ENCODE measurements around the gene OPCML.

The OPCML gene

DNA sequence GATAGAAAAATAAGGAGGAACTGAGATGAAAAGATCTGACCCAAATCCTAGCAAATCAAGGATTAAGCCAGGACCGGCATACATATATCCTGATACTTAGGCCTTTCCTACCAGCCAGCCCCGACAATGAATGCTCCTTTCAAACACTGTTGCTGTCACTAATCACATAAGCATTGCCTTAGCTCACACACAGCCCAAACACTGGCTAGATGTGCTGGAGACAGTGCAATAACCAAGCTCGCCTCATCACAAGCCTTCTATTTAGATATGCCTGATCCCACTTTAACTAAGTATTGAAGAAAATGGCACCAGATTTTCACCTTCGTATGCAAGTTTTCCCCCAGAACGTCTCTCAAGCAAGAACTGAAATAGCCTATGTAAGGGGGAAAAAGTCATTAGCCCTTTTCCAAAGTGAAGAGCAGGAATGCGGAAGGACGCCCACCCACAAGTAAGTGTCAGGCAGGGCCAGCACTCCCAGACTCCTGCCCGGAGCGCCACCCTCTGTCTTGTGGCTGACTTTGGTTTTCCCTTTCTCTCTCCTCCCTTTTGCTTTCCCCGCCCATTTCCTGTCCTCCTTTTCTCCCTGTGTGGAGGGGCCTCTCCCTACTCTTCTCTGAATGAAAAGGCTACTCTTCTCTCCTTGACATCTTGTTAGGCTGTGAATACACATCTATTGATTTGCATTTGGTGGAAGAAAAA lies 8.9 kb upstream of the OPCML start:
- no peak for DNase-seq (ENCODE audit: low read depth, low spot score)

DNA sequence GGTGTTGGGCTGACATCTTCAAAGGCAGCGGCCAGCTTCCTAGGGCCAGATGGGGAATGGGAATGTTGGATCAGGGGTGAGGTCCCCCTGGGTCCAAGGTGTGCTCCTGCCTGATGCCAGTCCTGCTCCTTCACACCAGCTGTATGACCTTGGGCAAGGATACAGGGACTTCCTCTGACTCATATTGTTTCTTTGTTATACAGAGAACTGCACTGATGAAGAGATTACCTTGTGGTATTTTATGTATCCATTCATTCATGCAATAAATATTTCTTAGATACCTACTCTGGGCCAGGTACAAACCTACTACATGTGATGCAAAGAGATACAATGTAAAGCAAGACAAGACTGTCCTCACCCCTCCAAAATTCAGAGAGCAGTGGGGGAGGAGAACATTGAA lies 3.9 kb upstream of the OPCML start:
- no peak for DNase-seq (ENCODE audit: low read depth, low spot score)

DNA sequence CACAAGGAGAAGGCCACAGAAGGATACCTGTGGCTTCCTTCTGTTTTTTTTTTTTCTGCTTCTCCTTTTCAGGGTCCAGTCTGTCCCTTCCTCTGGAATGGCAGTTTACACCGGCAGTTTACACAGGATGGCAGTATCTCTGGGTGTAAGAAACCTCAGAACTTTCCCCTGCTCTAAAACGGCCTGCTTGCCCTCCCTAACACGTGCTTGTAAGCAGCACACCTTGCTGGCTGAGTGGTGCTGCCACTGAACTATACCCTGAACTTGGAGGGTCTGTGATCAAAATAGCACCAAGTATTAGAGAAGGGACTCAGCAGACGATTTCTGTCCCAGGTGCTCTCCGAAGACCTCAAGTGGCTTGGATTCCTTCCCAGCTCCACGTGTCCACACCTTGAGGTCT lies 904 bp upstream of the OPCML start:
- no peak for DNase-seq (ENCODE audit: low read depth, low spot score)

DNA sequence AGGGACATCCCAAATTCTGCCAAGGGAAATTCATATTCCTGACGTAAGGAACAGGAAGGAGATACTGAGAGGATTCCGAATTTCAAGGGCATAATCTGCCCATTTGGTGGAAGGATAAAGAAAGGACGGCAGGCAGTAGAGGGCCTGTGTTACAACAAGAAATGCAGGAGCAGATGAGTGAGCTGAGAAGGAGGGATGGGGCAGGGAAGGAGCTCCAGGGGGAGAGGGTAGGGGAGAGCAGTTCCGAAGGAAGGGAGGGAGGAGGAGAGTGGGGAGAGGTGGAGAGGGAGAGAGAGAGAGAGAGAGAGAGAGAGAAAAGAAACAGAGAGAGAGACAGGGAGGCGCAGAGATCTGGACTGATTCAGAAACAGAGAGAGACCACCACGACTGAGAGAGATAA lies 843 bp downstream of the OPCML start:
- no peak for DNase-seq (ENCODE audit: low read depth, low spot score)

DNA sequence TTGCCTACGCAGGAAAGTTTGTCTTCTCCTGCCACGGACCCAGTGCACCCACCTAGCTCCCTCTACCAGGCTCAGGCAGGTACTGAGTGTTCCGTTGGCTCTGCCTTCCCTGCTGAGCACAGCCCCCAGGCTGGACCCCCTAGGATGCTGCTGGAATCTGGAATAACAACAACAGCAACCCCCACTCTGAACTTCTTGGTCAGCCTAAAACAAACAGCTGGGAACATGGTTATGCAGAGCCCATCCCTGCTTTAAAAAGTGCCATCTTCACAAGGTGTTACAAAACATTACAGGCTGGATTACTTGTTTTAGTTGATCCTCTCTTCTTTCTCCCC lies 1.8 kb downstream of the OPCML start:
- DNase-seq (ENCODE audit: low read depth, low spot score), result no peak

DNA sequence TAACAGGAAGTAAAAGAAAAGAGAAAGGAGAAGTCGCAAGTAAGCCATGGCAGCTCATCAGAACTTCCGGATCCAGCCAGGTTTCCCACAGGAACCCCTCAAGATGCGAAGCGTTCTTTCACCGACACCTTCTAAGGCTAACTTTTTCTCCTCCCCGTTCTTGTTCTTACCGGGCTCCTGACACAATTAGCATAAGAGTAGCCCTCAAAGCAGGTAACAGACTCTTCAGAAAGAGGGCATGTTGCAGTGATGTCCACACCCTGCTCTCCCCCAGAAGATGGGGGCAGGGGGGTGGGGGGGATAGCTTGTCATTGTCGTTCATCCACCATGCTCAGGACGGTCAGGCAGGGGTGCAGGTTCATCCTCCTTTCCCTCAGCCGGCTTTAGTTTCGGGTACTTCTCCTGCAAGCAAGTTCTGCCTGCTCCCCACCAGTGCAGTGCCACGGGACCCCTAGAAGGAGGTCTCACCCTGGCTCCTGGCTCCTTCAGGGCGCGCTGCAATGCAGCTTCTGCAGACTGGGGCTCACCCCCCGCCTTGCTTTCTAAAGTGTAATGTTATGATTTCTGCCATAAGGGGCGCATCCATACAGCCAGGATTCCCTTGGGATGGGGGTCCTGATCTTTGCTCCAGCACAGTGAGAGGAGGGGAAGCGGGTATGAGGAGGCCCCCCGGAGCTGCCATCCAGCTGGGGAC lies 2.3 kb downstream of the OPCML start:
- DNase-seq (ENCODE audit: low read depth, low spot score), result no peak

DNA sequence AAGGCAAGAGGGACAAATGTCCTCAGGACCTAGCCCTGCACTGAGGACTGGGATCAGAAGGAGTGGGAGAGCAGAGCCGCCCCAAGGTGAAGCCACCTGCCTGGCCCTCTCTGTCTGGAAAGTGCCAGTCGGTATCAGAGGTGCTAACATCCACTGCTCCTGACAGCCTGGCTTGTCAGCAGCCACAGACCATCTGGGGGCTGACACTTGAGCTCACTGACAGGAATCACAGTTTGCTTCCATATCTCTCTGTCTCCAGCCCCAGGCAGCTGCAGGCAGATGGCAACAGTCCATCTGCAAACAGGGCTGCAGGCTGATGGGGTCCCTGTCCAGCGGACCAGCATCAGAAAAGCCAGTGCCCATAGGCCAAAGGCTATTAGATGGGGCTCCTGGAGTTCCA lies 5.5 kb downstream of the OPCML start:
- no peak for DNase-seq (ENCODE audit: low read depth, low spot score)

DNA sequence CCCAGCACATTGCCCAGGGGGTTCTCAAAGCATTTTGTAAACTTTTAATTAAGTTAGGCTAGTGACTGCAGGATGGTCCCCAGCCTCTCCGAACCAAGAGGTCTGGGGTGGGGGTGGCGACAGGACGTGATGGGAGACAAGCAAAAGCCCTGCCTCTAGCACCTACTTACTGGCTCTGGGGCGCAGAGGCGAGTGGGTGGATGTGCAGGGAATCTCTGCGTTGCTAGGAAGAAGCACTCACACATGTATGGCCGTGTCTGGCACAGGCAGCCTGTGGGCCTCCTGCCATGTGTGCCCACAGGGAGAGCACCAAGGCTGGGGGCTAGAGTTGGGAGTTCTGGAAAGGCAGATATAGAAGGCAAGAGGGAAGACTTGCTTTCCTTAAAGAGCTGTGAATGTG lies 6.3 kb downstream of the OPCML start:
- DNase-seq (ENCODE audit: low read depth, low spot score), result no peak

DNA sequence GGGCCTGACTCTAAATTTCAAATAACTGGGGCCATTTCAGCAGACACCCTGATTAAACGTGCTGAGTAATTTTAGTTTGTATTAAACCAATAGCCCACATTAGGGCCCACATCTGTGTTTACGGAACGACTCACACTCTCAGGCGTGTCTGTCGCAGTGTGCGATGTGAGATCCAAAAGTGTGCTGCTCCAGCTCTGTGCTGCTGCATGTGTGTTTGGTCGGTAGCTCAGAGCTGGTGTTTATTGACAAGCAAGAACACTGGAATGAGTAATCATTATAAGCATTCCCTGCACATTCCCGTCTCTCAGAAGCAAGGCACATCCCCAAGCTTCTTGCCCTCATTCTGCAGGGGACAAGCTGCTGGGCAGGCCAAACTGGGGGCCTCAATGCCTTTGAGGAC lies 7.8 kb downstream of the OPCML start:
- no peak for DNase-seq (ENCODE audit: low read depth, low spot score)

DNA sequence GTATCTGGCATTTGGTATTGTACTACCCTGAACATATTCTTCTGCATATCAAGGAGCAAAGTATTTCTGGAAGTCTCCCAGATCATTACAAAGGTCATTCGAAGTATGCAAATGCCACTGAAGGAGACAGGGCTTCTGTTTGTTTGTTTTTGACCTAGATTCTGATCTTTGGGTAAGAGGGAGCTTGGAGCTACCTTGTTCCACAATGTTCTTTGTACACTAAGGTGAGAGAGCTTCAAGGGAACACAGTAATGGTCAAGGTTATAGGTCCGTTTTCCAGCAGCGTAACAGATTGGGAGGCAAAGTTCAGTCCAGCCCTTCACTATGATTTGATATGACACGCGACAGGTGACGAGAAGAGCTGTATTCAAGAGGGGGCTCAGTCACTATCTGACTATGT lies 10.0 kb downstream of the OPCML start:
- DNase-seq (ENCODE audit: low read depth, low spot score), result no peak

DNA sequence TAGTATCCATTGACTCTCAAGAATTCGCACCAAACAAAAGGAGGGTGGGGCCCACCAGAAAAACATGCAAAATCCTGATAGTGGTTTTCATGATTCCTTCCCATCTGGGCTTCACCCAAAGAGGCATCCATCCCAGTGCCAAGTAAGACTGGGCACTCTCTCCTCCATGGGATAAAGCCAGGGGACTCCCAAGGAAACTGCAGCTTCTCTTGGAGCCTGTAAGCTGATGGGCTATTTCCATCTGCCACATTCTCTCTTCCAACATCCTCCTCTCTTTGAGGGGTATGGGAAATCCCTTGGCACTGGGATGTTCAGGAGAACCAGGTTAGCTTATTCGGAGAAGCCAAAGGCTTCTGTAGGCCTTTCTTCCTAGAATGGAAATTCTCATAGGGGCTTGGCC lies 10.8 kb downstream of the OPCML start:
- DNase-seq (ENCODE audit: low read depth, low spot score), result no peak

DNA sequence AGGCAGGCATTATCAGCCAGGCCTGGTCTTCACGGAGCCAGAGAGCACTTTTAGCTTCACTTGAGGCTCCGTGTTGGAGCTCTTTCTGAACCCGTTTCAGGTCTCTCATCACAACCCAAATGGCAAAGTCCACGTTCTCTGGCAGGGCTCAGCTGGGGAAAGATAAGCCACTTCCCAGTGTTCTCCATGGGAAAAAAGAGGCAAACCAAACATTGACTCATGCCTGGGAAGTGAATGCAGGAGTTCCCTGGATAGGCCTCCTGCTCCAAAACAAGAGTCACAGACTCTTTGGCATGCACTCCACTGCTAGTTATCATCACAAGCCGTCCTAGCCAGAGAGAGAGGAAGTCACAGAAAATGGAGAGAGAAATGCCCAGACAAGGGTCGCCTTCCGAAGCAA lies 11.6 kb downstream of the OPCML start:
- DNase-seq (ENCODE audit: low read depth, low spot score), result no peak

DNA sequence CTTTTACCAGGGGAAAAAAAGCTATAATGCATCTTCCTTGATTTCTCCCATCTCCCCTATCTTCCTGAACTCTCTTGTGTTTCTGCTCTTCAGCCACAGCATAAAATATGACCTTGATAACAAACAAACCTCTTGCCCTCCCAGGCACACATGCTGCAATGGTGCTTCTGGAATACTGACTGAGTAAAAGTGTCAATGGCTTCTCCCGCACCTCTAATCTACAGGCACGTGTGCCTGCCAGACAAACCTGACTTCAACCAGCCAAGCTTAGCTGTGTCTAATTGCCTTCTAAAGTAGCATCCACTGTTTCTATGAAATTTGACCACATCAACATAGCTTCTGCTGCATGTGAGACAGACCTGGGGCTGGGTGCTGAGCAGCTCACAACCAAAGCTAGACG lies 12.7 kb downstream of the OPCML start:
- DNase-seq (ENCODE audit: low read depth, low spot score), result no peak

DNA sequence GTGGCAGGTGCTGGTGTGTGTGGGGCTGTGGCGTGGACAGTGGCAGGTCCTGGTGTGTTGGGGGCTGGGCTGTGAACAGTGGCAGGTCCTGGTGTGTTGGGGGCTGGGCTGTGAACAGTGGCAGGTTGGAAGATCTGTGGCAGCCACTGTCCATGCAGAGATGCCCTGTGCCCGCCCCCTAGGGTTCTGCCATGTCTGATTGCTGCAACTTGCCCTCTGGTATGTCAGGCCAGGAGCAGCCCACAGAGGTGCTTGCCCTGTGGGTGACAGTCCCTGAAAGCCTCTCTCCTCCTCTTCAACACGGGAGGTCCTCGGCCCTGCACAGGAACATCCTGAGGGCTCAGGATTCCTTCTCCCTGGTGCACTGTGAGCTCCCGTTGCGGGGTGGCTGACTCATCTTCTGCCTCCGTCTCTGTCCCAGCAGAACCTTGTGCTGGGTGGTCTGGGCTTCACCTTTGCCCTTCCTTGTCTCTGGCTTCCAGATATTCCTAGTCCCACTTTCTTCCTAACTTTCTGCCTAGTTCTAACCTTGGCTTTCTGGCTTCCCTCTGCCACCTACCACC lies 13.5 kb downstream of the OPCML start:
- no peak for DNase-seq (ENCODE audit: low read depth, low spot score)

DNA sequence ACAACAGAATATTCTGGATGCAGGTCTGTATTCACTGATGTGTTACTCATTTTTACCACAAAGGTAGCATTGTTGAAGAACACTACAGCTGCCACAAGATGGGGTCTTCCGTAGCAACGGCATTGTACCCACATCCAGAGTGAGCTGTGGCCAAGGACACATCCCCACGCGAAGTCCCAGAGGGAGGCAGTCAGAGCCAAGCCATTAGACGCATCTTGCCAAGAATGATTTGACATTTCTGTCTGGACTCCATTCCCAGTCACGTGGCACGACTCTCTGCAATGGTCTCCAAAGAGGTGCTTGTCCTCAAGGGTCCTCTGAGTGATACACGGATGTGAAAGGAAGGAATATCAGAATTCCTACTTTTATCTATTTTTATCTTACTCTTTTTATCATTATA lies 15.5 kb downstream of the OPCML start:
- no peak for DNase-seq (ENCODE audit: low read depth, low spot score)

DNA sequence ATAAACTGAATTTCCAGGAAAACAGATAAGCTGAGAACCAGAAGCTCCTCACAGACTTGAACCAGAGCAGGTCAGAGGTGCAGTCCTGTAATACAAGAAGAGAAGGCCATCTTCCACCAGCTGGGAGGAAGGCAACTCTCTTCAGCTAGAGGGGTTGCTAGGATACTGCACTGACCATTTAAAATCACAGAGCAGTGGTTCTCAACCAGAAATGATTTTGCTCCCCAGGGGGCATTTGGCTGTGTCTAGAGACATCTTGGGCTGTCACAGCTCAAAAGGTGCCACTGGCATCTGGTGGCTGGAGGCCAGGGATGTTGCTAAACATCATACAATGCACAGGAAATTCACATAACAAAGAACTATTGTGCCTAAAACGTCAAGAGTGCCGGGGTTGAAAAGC lies 17.2 kb downstream of the OPCML start:
- no peak for DNase-seq (ENCODE audit: low read depth, low spot score)

DNA sequence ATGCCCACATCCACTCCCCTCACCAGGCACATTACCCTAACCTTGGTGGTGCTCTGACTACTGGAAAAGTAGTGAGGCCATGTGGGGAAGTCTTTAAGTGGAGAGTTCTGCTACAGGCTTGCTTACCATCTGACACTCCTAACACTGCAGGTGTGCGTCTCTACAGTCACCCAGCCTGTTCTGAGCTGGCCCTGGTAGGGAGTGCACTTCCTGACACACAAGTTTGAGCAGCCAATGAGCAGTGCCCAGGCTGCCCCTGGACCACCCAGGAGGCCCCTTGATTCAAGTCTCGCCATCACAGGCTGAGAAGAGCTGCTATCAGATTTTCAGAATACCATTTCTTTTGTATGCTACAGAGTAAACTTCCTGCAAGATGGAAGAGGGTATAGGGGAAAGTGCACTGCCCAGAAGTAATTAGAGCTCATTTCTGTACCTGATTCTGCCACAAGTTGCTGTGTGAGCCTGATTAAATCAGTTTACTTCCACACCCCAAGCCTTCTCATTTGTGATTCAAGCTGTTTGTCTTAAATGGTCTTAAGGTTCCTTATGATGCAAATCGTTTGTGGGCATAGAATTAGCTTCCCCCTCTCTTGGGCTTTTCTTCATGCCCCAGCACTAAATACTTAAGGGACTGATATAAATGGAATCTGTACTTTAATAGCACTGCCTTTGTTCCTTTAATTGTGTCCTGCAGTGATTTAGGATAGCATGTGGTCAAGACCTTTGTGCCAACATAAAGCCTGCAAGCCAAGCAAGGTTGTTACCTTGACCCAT lies 22.2 kb downstream of the OPCML start:
- DNase-seq (ENCODE audit: low read depth, low spot score), result no peak

DNA sequence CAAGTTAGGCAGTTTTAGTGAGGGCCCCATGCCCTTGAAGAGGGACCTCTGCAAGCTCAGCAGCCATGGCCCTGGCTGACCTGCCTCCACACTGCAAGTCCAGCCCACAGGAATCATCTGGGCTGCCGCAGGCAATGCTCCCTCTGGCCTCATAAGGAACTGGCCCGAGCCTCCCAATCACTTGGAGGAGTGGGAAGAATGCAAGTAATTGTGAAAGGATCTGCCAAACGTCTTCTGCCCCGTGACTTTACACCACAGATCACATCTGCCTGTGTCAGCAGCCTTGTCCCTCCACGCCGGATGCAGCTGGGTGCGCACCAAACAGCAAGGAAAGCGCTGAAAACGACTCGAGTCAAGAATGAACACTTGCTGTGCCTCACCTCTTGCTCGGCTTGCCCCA lies 23.8 kb downstream of the OPCML start:
- no peak for DNase-seq (ENCODE audit: low read depth, low spot score)

DNA sequence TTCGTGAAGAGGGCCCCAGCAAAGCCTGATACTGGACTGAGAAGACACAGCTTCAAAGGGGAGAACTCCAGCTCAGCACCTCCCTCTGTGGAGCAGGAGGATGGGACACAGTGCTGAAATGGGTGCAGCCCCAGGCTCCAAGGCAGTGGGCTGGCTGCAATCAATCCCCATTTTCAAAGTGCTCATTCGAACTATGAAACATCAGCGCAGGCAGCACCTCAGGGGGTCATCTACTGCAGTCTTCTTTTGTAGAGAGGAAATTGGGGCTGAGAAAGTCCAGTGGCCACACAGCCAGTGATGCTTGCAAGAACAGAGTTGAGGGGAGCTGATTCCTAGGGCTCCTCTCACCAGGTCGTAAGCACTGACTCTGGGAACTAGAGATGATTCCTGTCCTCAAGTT lies 25.1 kb downstream of the OPCML start:
- no peak for DNase-seq (ENCODE audit: low read depth, low spot score)

DNA sequence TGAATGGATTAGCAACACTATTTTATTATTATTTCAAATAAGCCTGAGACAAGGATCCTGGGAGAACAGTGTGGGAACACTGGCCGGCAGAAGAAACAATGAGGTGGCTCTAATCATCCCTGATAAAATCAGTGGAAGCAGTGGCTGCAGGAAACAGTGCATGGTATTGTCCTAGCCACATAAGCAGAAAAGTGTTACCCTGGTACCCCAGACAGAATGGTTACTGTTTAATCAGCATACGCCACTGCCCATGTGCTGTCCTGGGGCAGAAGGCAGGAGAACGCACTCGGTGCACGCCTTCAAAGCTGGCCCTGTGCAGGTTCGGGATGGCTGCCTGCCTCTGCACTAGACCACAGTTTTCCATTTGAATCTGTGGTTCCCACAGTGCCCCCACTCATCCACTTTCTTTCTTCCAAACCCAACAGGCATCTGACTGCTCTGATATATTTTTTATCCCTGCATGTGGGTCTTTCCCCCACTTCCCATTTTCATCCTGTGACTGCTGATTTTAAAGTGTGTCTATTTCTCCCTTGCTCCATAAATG lies 25.7 kb downstream of the OPCML start:
- no peak for DNase-seq (ENCODE audit: low read depth, low spot score)

DNA sequence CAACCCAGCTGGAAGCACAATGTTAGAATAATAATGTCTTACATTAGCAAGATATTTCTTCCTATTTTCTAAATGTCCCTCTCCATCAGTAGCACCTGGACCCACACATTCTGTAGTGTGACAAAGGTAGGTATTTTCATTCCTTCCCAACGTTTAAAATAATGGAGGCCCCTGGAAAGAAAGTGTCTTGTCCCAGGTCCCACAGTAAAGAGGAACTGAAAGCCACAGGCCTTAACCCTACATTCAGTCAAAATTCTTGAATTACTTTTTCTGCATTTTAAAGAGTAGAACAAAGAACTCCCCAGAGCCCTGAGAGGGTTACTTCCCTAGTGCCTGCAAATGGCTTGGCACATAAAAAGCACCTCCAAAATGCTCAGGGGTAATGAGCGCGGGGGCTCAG lies 26.3 kb downstream of the OPCML start:
- DNase-seq (ENCODE audit: low read depth, low spot score), result no peak

DNA sequence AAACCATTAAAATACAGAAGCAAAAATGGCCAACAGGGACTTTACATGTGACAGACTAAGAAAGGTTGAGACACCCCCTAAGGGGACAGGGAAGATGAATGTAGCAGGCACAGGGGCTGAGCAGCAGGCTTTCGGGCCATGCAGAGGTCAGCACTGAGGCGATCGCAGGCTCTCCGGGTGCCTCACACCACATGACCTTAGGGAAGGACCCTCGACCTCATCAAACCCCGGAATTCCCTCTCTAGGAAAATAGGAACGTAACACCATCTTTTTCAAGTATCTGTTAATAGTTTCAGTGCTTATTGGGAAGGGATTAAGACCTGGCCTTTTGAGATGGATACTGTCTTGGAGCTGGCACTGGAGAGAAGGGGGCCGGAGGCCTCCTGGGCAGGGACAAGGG lies 27.4 kb downstream of the OPCML start:
- no peak for DNase-seq (ENCODE audit: low read depth, low spot score)

DNA sequence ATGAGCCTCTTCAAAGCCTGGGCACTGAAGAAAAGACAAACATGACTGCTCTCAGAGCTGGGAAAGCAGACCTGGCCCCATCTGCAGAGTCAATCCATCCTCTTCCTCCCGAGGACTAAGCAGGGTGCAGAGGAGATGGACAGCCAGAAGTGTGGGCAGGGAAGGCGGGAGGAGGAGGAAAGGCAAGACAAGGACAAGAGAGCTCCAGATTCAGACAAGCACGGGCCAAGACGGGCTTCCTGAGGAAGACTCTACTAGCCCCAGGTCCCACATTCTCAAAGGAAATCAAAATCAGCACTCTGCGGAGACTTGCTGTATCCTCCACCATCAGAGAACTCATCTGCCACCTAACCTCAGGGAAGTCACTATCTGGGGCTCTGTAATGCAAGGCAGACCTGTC lies 28.5 kb downstream of the OPCML start:
- DNase-seq (ENCODE audit: low read depth, low spot score), result no peak

Data from brain pericyte (primary cell).